GM18867 (cell line): Measurements from ENCODE around the gene ABCA3.
"Not testable (repeated sequence)": the region's sequence is repeated elsewhere in the genome, so short reads cannot be mapped to it uniquely, and the experiment has no call there.

ENCODE experiments used
- ATAC-seq: cut with Tn5 transposase; IDR thresholded peaks from one replicate; pipeline ENCODE4 v1.9.1; 2021; ENCODE audit warnings: mild to moderate bottlenecking, moderate library complexity; ENCODE audit not compliant: unreplicated experiment

The ABCA3 gene

GRCh38 chr16:2340564-2341455 is at the start of gene ABCA3:
Gene ABCA3 (minus strand): TSS chr16:2340728. CDS start chr16:2326466, 14,262 bp downstream.
- ATAC-seq, result peak; percentile 87

GRCh38 chr16:2388875-2389433 is 48.4 kb upstream of the ABCA3 start:
- ATAC-seq, result no peak

- ATAC-seq, result no peak
Measured at GRCh38 chr16:2388139-2388874, 47.8 kb upstream of the ABCA3 start.

- no peak for ATAC-seq
Measured at GRCh38 chr16:2386990-2387389, 46.5 kb upstream of the ABCA3 start.

- ATAC-seq, result not testable (repeated sequence)
Measured at GRCh38 chr16:2385982-2386381, 45.5 kb upstream of the ABCA3 start.

GRCh38 chr16:2385190-2385836 is 44.8 kb upstream of the ABCA3 start:
- ATAC-seq, result no peak

- ATAC-seq, result no peak
Measured at GRCh38 chr16:2384426-2384825, 43.9 kb upstream of the ABCA3 start.

GRCh38 chr16:2383501-2383900 is 43.0 kb upstream of the ABCA3 start:
- ATAC-seq, result no peak

- no peak for ATAC-seq
Measured at GRCh38 chr16:2374644-2375043, 34.1 kb upstream of the ABCA3 start.

GRCh38 chr16:2373176-2373575 is 32.6 kb upstream of the ABCA3 start:
- ATAC-seq, result no peak

GRCh38 chr16:2372684-2373083 is 32.2 kb upstream of the ABCA3 start:
- ATAC-seq, result no peak

- no peak for ATAC-seq
Measured at GRCh38 chr16:2371421-2371820, 30.9 kb upstream of the ABCA3 start.

- ATAC-seq, result no peak
Measured at GRCh38 chr16:2370721-2371120, 30.2 kb upstream of the ABCA3 start.

GRCh38 chr16:2366660-2367309 is 26.3 kb upstream of the ABCA3 start:
- ATAC-seq, result no peak

GRCh38 chr16:2365397-2366294 is 25.1 kb upstream of the ABCA3 start:
- ATAC-seq, result no peak

GRCh38 chr16:2364638-2365210 is 24.2 kb upstream of the ABCA3 start:
- no peak for ATAC-seq

GRCh38 chr16:2362218-2362617 is 21.7 kb upstream of the ABCA3 start:
- ATAC-seq, result no peak

- ATAC-seq, result no peak
Measured at GRCh38 chr16:2361129-2361528, 20.6 kb upstream of the ABCA3 start.

- no peak for ATAC-seq
Measured at GRCh38 chr16:2359919-2360318, 19.4 kb upstream of the ABCA3 start.
